ENCODE measurements around the gene GFRA4. TPM values are rescaled to one million over a fixed set of nuclear protein-coding genes. Genes with fewer than 3 reads are reported as not detected.

The GFRA4 gene
- total RNA-seq, 6 experiments from 2014 or later = not detected

GRCh38 chr20:3651204-3651962 lies 11.8 kb downstream of the GFRA4 start:
- H3K27me3 ChIP-seq = no peaks in the 10 kb centered on the region
- no peaks in the 10 kb centered on the region for H3K9me3 ChIP-seq
- H3K27ac ChIP-seq = no peak overlapping the region
- ATAC-seq = peak in 1 of 4 donors; percentile 9
- 90% methylated on average over 3 of the region's 9 CpGs for WGBS (ENCODE audit: insufficient coverage, low coverage, low lambda C conversion rate, missing lambda C conversion rate)
- peaks cover 0 to 34% (median 15%) of the 10 kb centered on the region in 4 donors for H3K36me3 ChIP-seq
- TF ChIP-seq CTCF (IDR thresholded peaks at IDR 0.05) = no peak
- no peak for TF ChIP-seq POLR2A (IDR thresholded peaks at IDR 0.05)
- H3K4me1 ChIP-seq = no peaks in the 10 kb centered on the region
- no peak overlapping the region for H3K4me3 ChIP-seq
- intact Hi-C loops (cut with DNase I) = no loop called here
- DNase-seq = peak in 1 of 3 donors; percentile 26

DNA sequence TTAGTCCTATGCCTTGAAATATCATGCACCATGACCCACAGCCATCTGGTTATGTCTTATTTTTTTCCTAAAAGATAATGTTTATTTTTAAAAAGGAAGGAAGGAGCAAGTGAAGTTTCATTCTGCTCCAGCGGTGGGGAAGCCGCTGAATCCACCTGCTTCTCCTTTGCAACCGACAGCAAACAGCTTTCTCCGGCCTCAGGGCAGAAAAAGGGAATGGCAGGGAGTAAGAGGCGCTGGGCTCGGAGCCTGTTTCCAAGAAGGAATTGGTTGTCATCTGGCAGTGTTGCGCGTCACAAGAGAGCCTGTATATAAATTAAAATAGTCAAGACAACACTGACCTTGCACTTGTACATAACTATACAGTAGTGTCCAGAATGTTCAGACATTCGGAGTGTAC lies 14.2 kb downstream of the GFRA4 start:
- ATAC-seq = no peak
- peak in 1 of 3 donors; percentile 12 for DNase-seq
- Histone ChIP-seq H3K4me3 (no peak overlapping the region), H3K9me3 (no peaks in the 10 kb centered on the region), H3K27me3 (no peaks in the 10 kb centered on the region), H3K4me1 (no peaks in the 10 kb centered on the region), H3K27ac (no peak overlapping the region), H3K36me3 (peaks cover 0 to 58% (median 23%) of the 10 kb centered on the region in 4 donors)
- intact Hi-C loops (cut with DNase I) = no loop called here
- WGBS (ENCODE audit: insufficient coverage, low coverage, low lambda C conversion rate, missing lambda C conversion rate) = 91% methylated on average over 9 of the region's 9 CpGs
- TF ChIP-seq POLR2A (IDR thresholded peaks at IDR 0.05) (no peak), CTCF (IDR thresholded peaks at IDR 0.05) (no peak)

- intact Hi-C loops (cut with DNase I) = no loop called here
- TF ChIP-seq CTCF (IDR thresholded peaks at IDR 0.05) (no peak), POLR2A (IDR thresholded peaks at IDR 0.05) (no peak)
- peaks cover 0 to 68% (median 30%) of the 10 kb centered on the region in 4 donors for H3K36me3 ChIP-seq
- H3K27ac ChIP-seq = no peak overlapping the region
- ATAC-seq (no peak), DNase-seq (no peak)
- no peaks in the 10 kb centered on the region for H3K4me1 ChIP-seq
- no peaks in the 10 kb centered on the region for H3K9me3 ChIP-seq
- H3K27me3 ChIP-seq = no peaks in the 10 kb centered on the region
- H3K4me3 ChIP-seq = no peak overlapping the region
Measured at GRCh38 chr20:3647473-3647872, 15.7 kb downstream of the GFRA4 start.

DNA sequence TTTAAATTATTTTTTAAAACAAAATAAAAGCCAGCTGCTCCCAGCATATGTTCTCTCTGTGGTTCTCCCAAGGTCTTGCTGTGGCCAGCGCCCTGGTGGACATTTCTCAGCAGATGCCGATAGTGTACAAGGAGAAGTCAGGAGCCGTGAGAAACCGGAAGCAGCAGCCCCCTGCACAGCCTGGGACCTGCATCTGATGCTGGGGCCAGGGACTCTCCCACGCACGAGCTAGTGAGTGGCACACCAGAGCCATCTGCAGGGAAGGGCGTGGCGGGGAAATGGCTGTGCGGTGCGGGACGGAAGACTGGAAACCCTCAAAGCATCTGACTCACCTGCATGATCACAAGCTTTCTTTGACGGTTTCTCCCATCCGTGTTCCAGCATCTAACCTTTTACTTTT lies 16.5 kb downstream of the GFRA4 start:
- ATAC-seq (no peak), DNase-seq (no peak)
- Histone ChIP-seq H3K36me3 (peaks cover 0 to 75% (median 32%) of the 10 kb centered on the region in 4 donors), H3K4me1 (no peaks in the 10 kb centered on the region), H3K27ac (no peak overlapping the region), H3K9me3 (no peaks in the 10 kb centered on the region), H3K4me3 (no peak overlapping the region), H3K27me3 (no peaks in the 10 kb centered on the region)
- TF ChIP-seq POLR2A (IDR thresholded peaks at IDR 0.05) (no peak), CTCF (IDR thresholded peaks at IDR 0.05) (no peak)
- intact Hi-C loops (cut with DNase I) = no loop called here
- 95% methylated on average over 10 of the region's 13 CpGs for WGBS (ENCODE audit: insufficient coverage, low coverage, low lambda C conversion rate, missing lambda C conversion rate)

Measured in right lobe of liver (tissue), 6 donors.